ENCODE measurements around the gene SURF2. TPM values are rescaled to one million over a fixed set of nuclear protein-coding genes. Genes with fewer than 3 reads are reported as not detected.

The SURF2 gene
- total and polyA plus RNA-seq, 9 of the 15 experiments (the other 6 are each of a cell fraction or from before 2014, with no cell fraction given), result 5.5 to 82.5 (median 21.3) TPM

DNA sequence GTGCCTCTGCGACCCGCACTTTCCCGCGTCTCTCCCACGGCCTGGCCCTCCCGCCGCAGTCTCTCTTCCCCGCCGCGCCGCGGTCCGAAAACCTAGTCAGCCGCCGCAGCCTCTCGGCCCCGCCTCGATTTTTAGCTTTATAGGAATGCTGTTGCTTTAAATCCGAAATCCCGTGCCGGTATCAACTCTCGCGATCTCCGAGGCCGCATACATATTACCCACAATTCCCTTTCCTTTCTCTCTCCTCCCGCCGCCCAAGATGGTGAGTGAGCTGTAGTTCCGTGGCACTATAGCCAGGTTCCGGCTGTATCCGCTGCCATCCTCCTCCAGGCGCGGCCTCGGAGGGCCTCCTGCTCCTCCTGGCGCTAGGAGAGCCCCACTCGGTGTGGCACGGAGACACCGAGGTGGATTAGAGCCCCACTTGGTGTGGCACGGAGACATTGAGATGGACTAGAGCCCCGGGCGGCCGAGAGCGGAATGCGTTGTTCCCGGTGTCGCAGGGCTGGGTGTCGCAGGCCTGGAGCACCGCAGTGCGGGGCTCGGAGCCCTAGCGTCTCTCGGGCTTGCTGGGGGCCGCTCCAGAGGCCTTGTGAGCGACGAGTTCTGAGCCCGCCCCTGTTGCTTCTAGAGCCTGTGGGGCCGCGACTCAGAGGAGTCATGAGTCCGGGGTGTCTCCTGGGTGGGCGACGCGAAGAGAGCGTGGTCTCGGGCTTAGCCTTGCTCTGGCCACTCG, 8.2 kb upstream of the SURF2 start, which contains the start of the genes MED22 and RPL7A (continued):
- TF ChIP-seq, protein P1, sequence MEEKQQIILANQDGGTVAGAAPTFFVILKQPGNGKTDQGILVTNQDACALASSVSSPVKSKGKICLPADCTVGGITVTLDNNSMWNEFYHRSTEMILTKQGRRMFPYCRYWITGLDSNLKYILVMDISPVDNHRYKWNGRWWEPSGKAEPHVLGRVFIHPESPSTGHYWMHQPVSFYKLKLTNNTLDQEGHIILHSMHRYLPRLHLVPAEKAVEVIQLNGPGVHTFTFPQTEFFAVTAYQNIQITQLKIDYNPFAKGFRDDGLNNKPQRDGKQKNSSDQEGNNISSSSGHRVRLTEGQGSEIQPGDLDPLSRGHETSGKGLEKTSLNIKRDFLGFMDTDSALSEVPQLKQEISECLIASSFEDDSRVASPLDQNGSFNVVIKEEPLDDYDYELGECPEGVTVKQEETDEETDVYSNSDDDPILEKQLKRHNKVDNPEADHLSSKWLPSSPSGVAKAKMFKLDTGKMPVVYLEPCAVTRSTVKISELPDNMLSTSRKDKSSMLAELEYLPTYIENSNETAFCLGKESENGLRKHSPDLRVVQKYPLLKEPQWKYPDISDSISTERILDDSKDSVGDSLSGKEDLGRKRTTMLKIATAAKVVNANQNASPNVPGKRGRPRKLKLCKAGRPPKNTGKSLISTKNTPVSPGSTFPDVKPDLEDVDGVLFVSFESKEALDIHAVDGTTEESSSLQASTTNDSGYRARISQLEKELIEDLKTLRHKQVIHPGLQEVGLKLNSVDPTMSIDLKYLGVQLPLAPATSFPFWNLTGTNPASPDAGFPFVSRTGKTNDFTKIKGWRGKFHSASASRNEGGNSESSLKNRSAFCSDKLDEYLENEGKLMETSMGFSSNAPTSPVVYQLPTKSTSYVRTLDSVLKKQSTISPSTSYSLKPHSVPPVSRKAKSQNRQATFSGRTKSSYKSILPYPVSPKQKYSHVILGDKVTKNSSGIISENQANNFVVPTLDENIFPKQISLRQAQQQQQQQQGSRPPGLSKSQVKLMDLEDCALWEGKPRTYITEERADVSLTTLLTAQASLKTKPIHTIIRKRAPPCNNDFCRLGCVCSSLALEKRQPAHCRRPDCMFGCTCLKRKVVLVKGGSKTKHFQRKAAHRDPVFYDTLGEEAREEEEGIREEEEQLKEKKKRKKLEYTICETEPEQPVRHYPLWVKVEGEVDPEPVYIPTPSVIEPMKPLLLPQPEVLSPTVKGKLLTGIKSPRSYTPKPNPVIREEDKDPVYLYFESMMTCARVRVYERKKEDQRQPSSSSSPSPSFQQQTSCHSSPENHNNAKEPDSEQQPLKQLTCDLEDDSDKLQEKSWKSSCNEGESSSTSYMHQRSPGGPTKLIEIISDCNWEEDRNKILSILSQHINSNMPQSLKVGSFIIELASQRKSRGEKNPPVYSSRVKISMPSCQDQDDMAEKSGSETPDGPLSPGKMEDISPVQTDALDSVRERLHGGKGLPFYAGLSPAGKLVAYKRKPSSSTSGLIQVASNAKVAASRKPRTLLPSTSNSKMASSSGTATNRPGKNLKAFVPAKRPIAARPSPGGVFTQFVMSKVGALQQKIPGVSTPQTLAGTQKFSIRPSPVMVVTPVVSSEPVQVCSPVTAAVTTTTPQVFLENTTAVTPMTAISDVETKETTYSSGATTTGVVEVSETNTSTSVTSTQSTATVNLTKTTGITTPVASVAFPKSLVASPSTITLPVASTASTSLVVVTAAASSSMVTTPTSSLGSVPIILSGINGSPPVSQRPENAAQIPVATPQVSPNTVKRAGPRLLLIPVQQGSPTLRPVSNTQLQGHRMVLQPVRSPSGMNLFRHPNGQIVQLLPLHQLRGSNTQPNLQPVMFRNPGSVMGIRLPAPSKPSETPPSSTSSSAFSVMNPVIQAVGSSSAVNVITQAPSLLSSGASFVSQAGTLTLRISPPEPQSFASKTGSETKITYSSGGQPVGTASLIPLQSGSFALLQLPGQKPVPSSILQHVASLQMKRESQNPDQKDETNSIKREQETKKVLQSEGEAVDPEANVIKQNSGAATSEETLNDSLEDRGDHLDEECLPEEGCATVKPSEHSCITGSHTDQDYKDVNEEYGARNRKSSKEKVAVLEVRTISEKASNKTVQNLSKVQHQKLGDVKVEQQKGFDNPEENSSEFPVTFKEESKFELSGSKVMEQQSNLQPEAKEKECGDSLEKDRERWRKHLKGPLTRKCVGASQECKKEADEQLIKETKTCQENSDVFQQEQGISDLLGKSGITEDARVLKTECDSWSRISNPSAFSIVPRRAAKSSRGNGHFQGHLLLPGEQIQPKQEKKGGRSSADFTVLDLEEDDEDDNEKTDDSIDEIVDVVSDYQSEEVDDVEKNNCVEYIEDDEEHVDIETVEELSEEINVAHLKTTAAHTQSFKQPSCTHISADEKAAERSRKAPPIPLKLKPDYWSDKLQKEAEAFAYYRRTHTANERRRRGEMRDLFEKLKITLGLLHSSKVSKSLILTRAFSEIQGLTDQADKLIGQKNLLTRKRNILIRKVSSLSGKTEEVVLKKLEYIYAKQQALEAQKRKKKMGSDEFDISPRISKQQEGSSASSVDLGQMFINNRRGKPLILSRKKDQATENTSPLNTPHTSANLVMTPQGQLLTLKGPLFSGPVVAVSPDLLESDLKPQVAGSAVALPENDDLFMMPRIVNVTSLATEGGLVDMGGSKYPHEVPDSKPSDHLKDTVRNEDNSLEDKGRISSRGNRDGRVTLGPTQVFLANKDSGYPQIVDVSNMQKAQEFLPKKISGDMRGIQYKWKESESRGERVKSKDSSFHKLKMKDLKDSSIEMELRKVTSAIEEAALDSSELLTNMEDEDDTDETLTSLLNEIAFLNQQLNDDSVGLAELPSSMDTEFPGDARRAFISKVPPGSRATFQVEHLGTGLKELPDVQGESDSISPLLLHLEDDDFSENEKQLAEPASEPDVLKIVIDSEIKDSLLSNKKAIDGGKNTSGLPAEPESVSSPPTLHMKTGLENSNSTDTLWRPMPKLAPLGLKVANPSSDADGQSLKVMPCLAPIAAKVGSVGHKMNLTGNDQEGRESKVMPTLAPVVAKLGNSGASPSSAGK (IDR thresholded peaks at IDR 0.05), result peak; percentile 54
- TF ChIP-seq, protein P2, sequence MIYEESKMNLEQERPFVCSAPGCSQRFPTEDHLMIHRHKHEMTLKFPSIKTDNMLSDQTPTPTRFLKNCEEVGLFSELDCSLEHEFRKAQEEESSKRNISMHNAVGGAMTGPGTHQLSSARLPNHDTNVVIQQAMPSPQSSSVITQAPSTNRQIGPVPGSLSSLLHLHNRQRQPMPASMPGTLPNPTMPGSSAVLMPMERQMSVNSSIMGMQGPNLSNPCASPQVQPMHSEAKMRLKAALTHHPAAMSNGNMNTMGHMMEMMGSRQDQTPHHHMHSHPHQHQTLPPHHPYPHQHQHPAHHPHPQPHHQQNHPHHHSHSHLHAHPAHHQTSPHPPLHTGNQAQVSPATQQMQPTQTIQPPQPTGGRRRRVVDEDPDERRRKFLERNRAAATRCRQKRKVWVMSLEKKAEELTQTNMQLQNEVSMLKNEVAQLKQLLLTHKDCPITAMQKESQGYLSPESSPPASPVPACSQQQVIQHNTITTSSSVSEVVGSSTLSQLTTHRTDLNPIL (CRISPR knock-in tag; IDR thresholded peaks at IDR 0.05), result no peak
- TF ChIP-seq, protein P3, sequence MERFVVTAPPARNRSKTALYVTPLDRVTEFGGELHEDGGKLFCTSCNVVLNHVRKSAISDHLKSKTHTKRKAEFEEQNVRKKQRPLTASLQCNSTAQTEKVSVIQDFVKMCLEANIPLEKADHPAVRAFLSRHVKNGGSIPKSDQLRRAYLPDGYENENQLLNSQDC (CRISPR knock-in tag; IDR thresholded peaks at IDR 0.05), result peak; percentile 28; the same call in 1 of the 2 replicates
- TF ChIP-seq, protein P4, sequence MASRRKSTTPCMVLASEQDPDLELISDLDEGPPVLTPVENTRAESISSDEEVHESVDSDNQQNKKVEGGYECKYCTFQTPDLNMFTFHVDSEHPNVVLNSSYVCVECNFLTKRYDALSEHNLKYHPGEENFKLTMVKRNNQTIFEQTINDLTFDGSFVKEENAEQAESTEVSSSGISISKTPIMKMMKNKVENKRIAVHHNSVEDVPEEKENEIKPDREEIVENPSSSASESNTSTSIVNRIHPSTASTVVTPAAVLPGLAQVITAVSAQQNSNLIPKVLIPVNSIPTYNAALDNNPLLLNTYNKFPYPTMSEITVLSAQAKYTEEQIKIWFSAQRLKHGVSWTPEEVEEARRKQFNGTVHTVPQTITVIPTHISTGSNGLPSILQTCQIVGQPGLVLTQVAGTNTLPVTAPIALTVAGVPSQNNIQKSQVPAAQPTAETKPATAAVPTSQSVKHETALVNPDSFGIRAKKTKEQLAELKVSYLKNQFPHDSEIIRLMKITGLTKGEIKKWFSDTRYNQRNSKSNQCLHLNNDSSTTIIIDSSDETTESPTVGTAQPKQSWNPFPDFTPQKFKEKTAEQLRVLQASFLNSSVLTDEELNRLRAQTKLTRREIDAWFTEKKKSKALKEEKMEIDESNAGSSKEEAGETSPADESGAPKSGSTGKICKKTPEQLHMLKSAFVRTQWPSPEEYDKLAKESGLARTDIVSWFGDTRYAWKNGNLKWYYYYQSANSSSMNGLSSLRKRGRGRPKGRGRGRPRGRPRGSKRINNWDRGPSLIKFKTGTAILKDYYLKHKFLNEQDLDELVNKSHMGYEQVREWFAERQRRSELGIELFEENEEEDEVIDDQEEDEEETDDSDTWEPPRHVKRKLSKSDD (conservative IDR thresholded peaks at IDR 0.05; ENCODE audit: low read length), result peak; percentile 93
- TF ChIP-seq, protein P5, sequence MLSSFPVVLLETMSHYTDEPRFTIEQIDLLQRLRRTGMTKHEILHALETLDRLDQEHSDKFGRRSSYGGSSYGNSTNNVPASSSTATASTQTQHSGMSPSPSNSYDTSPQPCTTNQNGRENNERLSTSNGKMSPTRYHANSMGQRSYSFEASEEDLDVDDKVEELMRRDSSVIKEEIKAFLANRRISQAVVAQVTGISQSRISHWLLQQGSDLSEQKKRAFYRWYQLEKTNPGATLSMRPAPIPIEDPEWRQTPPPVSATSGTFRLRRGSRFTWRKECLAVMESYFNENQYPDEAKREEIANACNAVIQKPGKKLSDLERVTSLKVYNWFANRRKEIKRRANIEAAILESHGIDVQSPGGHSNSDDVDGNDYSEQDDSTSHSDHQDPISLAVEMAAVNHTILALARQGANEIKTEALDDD (IDR thresholded peaks at IDR 0.05), result peak; percentile 23; the same call in 1 of the 2 replicates
- peak; percentile 96 for TF ChIP-seq NEUROD1 (IDR thresholded peaks at IDR 0.05; ENCODE audit: borderline replicate concordance, low read depth, low read length, partially characterized antibody)
- TF ChIP-seq YY1 (IDR thresholded peaks at IDR 0.05; ENCODE audit: borderline replicate concordance in 1 of 3, control insufficient read depth in 1 of 3, extremely low read depth in 1 of 3, insufficient read depth in 3 of 3, insufficient read length in 1 of 3, insufficient replicate concordance in 2 of 3, low read depth in 1 of 3, low read length in 2 of 3), result peak; percentile 80 to 93 (median 83)
